Measurements from ENCODE around the gene FSCB. TPM values are rescaled to one million over a fixed set of nuclear protein-coding genes. Genes with fewer than 3 reads are reported as not detected.
"Not testable (repeated sequence)": the region's sequence is repeated elsewhere in the genome, so short reads cannot be mapped to it uniquely, and the experiment has no call there.

The FSCB gene
- polyA plus RNA-seq, 3 donors = not detected

DNA sequence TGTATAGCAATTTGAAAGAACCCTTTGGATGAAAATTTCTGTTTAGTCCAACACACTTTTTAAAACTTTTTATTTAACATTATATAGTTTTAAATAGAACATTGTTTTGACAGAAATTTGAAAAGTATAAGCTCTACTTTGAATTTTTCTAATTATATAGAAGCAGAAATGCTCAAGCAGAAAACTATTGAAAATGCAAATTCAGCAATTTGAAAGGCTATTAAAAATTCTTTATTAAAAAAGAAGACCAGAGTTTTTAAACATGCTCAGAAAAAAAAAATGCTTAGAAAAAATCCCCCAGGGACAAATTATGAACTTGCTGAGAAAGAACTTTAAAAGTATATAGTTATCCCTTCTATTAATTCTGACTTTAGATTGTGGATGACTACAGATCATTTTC is 21.1 kb upstream of the FSCB start:
- intact Hi-C loops (cut with micrococcal nuclease) = no loop called here

DNA sequence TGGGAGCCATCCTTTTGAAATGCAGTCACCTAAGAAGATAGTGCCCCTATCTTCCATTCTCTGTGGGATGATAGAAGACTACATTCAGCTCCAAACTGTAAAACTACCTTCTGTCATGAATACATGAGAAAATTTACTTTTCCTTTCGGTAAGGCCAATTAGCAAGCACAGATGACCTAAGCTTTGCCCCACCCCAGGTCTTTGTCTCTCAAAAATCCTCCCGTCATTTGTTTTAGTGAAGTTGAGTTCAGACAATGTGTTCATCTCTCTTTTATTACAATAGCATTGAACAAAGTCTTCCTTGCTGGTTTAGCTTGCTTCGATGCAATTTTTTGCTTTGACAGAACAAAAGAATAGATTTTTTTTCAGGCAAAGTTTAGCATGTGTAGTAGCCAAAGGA is 18.2 kb upstream of the FSCB start:
- H3K4me1 ChIP-seq (ENCODE audit: control insufficient read depth in 1 of 2, insufficient read depth in 2 of 2, low read length in 2 of 2) = no peaks in the 10 kb centered on the region
- no peaks in the 10 kb centered on the region for H3K4me1 Mint-ChIP-seq
- H3K27ac Mint-ChIP-seq = no peak overlapping the region
- peaks cover 8 to 13% of the 10 kb centered on the region in 2 donors for H3K9me3 ChIP-seq (replicated peaks in 1 of 2; ENCODE audit: control insufficient read depth in 1 of 2, insufficient read depth in 1 of 2, low read length in 2 of 2)
- TF ChIP-seq, protein P1, sequence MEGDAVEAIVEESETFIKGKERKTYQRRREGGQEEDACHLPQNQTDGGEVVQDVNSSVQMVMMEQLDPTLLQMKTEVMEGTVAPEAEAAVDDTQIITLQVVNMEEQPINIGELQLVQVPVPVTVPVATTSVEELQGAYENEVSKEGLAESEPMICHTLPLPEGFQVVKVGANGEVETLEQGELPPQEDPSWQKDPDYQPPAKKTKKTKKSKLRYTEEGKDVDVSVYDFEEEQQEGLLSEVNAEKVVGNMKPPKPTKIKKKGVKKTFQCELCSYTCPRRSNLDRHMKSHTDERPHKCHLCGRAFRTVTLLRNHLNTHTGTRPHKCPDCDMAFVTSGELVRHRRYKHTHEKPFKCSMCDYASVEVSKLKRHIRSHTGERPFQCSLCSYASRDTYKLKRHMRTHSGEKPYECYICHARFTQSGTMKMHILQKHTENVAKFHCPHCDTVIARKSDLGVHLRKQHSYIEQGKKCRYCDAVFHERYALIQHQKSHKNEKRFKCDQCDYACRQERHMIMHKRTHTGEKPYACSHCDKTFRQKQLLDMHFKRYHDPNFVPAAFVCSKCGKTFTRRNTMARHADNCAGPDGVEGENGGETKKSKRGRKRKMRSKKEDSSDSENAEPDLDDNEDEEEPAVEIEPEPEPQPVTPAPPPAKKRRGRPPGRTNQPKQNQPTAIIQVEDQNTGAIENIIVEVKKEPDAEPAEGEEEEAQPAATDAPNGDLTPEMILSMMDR (IDR thresholded peaks at IDR 0.05) = no peak
- H2AFZ ChIP-seq (ENCODE audit: insufficient read depth, low read depth, low read length, poor library complexity, severe bottlenecking) = no peak overlapping the region
- no peaks in the 10 kb centered on the region for H3K36me3 ChIP-seq (replicated peaks in 1 of 2; ENCODE audit: control insufficient read depth in 1 of 2, insufficient read depth in 2 of 2, low read length in 2 of 2)
- no peak for DNase-seq
- H3K27ac ChIP-seq (ENCODE audit: low read depth in 1 of 2, low read length in 2 of 2) = no peak overlapping the region
- no peaks in the 10 kb centered on the region for H3K79me2 ChIP-seq (ENCODE audit: insufficient read depth, low read length)
- no peak overlapping the region for H3K4me2 ChIP-seq (replicated peaks; ENCODE audit: extremely low read depth, low read length, poor library complexity, severe bottlenecking)
- H3K9me3 Mint-ChIP-seq = peaks cover 0 to 7% (median 0%) of the 10 kb centered on the region in 7 donors
- no peaks in the 10 kb centered on the region for H3K27me3 ChIP-seq (ENCODE audit: control insufficient read depth in 2 of 2, insufficient read depth in 2 of 2, low read length in 2 of 2)
- H3K27me3 Mint-ChIP-seq (ENCODE audit: low read depth in 3 of 3) = no peaks in the 10 kb centered on the region
- no CpG with 5 or more reads among the region's 3 CpGs for WGBS (ENCODE audit: insufficient coverage)
- H3K36me3 Mint-ChIP-seq = no peaks in the 10 kb centered on the region
- intact Hi-C loops (cut with micrococcal nuclease) = no loop called here
- H3K9ac ChIP-seq (ENCODE audit: insufficient read depth, low read length, poor library complexity, severe bottlenecking) = no peak overlapping the region
- no peak overlapping the region for H3K4me3 ChIP-seq (replicated peaks in 1 of 3; ENCODE audit: low read depth in 2 of 3, low read length in 3 of 3)
- H4K20me1 ChIP-seq (ENCODE audit: insufficient read depth, low read length) = no peaks in the 10 kb centered on the region
- no peak overlapping the region for H3K4me3 Mint-ChIP-seq

More for the DNA sequence above, 21.1 kb upstream of the FSCB start:
- H3K4me1 Mint-ChIP-seq = no peaks in the 10 kb centered on the region
- Histone ChIP-seq H3K4me2 (replicated peaks; ENCODE audit: extremely low read depth, low read length, poor library complexity, severe bottlenecking) (no peak overlapping the region), H3K36me3 (replicated peaks in 1 of 2; ENCODE audit: control insufficient read depth in 1 of 2, insufficient read depth in 2 of 2, low read length in 2 of 2) (no peaks in the 10 kb centered on the region), H3K4me3 (replicated peaks in 1 of 3; ENCODE audit: low read depth in 2 of 3, low read length in 3 of 3) (no peak overlapping the region), H3K9me3 (replicated peaks in 1 of 2; ENCODE audit: control insufficient read depth in 1 of 2, insufficient read depth in 1 of 2, low read length in 2 of 2) (peaks cover 0 to 3% of the 10 kb centered on the region in 2 donors), H3K79me2 (ENCODE audit: insufficient read depth, low read length) (no peaks in the 10 kb centered on the region), H3K27me3 (ENCODE audit: control insufficient read depth in 2 of 2, insufficient read depth in 2 of 2, low read length in 2 of 2) (no peaks in the 10 kb centered on the region), H3K9ac (ENCODE audit: insufficient read depth, low read length, poor library complexity, severe bottlenecking) (no peak overlapping the region), H2AFZ (ENCODE audit: insufficient read depth, low read depth, low read length, poor library complexity, severe bottlenecking) (no peak overlapping the region), H3K4me1 (ENCODE audit: control insufficient read depth in 1 of 2, insufficient read depth in 2 of 2, low read length in 2 of 2) (no peaks in the 10 kb centered on the region), H3K27ac (ENCODE audit: low read depth in 1 of 2, low read length in 2 of 2) (no peak overlapping the region), H4K20me1 (ENCODE audit: insufficient read depth, low read length) (no peaks in the 10 kb centered on the region)
- peaks cover 0 to 8% (median 0%) of the 10 kb centered on the region in 7 donors for H3K9me3 Mint-ChIP-seq
- no peak overlapping the region for H3K4me3 Mint-ChIP-seq
- no peaks in the 10 kb centered on the region for H3K36me3 Mint-ChIP-seq
- TF ChIP-seq, protein P1 (IDR thresholded peaks at IDR 0.05) = no peak
- H3K27ac Mint-ChIP-seq = no peak overlapping the region
- H3K27me3 Mint-ChIP-seq (ENCODE audit: low read depth in 3 of 3) = no peaks in the 10 kb centered on the region
- no peak for DNase-seq

DNA sequence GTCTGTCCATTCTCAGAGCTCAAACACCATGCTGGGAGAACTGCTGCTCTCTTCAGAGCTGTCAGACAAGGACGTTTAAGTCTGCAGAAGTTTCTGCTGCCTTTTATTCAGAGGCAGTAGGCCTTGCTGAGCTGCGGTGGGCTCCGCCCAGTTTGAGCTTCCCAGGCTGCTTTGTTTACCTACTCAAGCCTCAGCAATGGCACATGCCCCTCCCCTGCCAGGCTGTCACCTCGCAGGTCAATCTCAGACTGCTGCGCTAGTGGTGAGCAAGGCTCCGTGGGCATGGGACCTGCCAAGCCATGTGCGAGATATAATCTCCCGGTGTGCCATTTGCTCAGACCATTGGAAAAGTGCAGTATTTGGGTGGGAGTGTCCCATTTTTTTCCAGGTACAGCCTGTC is 8.6 kb upstream of the FSCB start:
- DNase-seq; H3K27ac ChIP-seq (ENCODE audit: low read depth in 1 of 2, low read length in 2 of 2); H3K4me3 Mint-ChIP-seq; H2AFZ ChIP-seq (ENCODE audit: insufficient read depth, low read depth, low read length, poor library complexity, severe bottlenecking); H3K4me3 ChIP-seq (replicated peaks in 1 of 3; ENCODE audit: low read depth in 2 of 3, low read length in 3 of 3); H3K9ac ChIP-seq (ENCODE audit: insufficient read depth, low read length, poor library complexity, severe bottlenecking); H3K36me3 ChIP-seq (replicated peaks in 1 of 2; ENCODE audit: control insufficient read depth in 1 of 2, insufficient read depth in 2 of 2, low read length in 2 of 2); H3K79me2 ChIP-seq (ENCODE audit: insufficient read depth, low read length); H3K27ac Mint-ChIP-seq; H3K27me3 ChIP-seq (ENCODE audit: control insufficient read depth in 2 of 2, insufficient read depth in 2 of 2, low read length in 2 of 2); H3K36me3 Mint-ChIP-seq; H4K20me1 ChIP-seq (ENCODE audit: insufficient read depth, low read length); intact Hi-C loops (cut with micrococcal nuclease); H3K4me1 Mint-ChIP-seq; H3K4me2 ChIP-seq (replicated peaks; ENCODE audit: extremely low read depth, low read length, poor library complexity, severe bottlenecking); H3K4me1 ChIP-seq (ENCODE audit: control insufficient read depth in 1 of 2, insufficient read depth in 2 of 2, low read length in 2 of 2); H3K27me3 Mint-ChIP-seq (ENCODE audit: low read depth in 3 of 3): not testable (repeated sequence)
- WGBS (ENCODE audit: insufficient coverage) = 83% methylated on average over 7 of the region's 8 CpGs
- peaks cover 9 to 18% of the 10 kb centered on the region in 2 donors for H3K9me3 ChIP-seq (replicated peaks in 1 of 2; ENCODE audit: control insufficient read depth in 1 of 2, insufficient read depth in 1 of 2, low read length in 2 of 2)
- peaks cover 3 to 14% (median 10%) of the 10 kb centered on the region in 7 donors for H3K9me3 Mint-ChIP-seq
